HG02852 (cell line): ENCODE measurements around the gene HPS1.

Experiments used
- ATAC-seq: cut with Tn5 transposase; IDR thresholded peaks from one replicate; pipeline ENCODE4 v1.9.1; 2021; ENCODE audit warnings: mild to moderate bottlenecking, moderate library complexity; ENCODE audit not compliant: unreplicated experiment

HPS1 gene

GRCh38 chr10:98370831-98371820, 75.6 kb downstream of the HPS1 start:
- no peak for ATAC-seq

- ATAC-seq, result no peak
Measured at GRCh38 chr10:98369801-98370200, 76.9 kb downstream of the HPS1 start.

- ATAC-seq, result no peak
Measured at GRCh38 chr10:98368644-98369043, 78.1 kb downstream of the HPS1 start.

- ATAC-seq, result no peak
Measured at GRCh38 chr10:98367604-98368451, 78.9 kb downstream of the HPS1 start.
